Amniotic stem cell (primary cell): Measurements from ENCODE around the gene SLC38A3.
"Not testable (repeated sequence)": the region's sequence is repeated elsewhere in the genome, so short reads cannot be mapped to it uniquely, and the experiment has no call there.

Source experiments
- DNase-seq: peaks from one replicate; lab custom pipeline; 2025; lab: John Stamatoyannopoulos, UW

Gene SLC38A3

DNA sequence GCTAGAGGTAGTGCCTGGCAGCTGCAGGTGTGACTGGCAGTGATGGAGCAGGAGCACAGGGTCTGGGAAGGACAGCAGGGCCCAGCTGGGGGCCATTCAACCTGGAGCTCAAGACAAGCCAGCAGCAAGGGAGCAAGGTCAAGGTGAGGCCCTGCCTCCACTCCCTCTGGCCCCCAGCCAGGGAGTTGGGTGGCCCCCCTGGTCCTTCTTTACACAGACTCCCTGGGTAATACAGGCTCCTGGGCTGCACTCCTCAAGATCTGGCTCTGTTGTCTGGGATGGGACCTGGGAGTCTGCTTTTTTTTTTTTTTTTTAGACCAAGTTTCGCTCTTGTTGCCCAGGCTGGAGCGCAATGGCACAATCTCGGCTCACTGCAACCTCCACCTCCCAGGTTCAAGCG lies 45.4 kb downstream of the SLC38A3 start:
- no peak for DNase-seq

DNA sequence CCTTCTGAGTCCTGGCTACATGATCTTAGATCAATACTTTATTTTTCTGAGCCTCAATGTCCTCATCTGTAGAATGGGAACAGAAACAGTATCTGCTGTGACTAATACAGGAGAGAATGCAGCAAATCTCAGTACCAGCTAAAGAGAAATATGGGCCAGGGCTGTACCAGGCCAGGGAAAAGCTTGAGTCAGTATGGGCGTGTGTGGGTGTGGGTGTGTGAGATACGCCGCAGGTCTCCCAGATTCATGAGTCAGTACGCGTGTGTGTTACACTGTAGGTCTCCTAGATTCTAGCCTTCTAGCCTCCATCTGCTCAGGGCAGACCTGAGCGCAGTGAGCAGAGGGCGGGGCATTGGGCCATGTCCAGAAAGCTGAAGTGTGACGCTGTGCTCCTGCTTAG lies 46.1 kb downstream of the SLC38A3 start:
- DNase-seq = peak; percentile 46

DNA sequence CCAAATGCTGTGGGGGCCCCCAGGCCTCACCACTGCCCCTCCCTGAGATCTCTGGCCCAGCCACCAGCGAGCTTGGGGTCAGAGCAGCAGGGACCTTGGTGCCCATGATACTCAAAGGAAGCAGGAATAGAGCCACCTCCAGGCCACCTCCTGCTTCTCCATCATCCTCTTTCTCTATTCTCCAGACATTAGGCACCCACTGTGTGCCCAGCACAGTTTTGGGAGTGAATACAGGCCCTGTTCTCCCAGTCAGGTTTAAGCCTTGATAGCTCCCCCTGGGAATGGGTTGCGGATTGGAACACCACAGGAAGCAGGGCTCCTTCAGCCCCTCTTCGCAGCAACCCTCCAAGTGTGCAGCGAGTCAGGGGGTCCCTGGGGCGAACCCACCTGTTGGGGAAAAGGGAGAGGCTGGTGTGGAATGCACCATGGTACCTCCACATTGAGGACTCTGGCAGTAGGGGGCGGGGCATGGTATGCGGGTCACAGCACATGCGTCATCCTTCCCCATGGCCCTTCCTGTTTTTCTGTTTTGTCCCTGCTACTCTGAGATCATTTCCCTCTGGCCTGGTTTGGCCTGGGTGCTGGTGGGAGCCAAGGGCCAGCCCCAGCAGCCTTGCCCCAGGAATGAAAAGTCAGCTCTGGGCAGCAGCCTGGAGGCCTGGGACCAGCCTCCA lies 49.6 kb downstream of the SLC38A3 start:
- DNase-seq = no peak

DNA sequence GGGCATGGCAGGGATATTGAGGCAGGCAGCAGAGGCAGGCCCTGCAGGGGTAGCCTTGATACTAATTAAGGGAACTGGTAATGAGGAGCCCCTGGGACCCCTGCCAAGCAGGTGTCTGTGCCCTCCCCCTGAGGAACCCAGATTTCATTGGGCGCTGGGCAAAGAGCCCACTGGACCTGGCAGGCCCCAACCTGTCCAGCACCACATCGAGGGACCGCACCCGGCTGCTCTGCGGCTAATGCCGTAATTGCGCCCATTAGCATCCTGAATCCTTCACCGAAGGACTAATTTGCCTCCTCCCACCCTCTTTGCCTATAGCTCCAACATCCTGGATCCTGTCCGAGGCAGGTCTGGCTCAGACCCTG lies 50.2 kb downstream of the SLC38A3 start:
- no peak for DNase-seq

DNA sequence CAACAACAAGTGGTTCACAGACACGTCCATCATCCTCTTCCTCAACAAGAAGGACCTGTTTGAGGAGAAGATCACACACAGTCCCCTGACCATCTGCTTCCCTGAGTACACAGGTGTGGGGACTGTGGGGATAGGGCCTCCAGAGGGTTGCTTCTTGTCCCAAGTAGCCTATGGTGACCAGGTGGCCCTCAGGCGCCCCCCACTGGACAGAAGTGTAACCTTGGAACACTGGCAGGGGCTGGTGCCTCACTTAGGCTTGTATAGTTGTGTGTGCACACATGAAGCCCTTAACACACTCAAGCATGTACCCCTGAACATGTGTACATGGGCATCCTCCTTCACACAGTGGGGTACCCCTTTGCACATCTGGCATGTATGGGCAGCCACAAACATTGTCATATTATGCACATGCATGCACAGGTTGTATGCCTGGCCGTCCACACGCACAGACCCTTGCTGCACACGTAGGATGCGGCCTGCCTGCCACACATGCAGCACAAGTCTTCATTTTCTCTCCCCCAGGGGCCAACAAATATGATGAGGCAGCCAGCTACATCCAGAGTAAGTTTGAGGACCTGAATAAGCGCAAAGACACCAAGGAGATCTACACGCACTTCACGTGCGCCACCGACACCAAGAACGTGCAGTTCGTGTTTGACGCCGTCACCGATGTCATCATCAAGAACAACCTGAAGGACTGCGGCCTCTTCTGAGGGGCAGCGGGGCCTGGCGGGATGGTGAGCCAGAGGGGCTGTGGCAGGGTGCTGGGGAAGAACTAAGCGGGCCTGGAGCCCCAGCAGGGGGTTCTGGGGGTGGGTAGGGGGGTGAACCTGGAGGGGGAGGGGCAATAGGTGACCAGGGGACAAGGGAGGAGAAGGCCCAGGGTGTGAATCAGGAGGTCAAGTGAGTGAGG lies 52.2 kb downstream of the SLC38A3 start:
- no peak for DNase-seq

DNA sequence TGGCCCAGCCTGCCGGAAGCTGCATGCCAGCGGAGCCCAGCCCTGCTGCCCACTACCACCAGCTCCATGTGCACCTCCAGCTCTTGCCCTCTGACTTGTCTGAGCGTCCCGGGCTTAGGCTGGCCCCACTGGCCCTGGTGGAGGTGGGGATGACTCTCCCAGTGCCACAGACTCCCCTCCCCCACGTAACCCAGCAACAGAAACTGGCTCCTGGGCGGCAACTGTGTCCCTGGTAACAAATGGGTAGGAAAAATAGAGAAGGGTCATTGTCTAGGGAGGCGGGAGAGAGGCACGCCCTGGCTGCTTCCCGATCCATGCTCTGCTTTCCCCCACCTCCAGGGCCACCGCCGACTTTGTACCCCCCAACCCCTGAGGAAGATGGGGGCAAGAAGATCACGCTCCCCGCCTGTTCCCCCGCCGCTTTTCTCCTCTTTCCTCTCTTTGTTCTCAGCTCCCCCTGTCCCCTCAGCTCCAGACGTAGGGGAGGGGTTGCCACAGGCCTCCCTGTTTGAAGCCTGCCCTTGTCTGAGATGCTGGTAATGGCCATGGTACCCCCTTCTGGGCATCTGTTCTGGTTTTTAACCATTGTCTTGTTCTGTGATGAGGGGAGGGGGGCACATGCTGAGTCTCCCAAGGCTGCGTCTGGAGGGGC lies 53.1 kb downstream of the SLC38A3 start:
- DNase-seq = no peak

DNA sequence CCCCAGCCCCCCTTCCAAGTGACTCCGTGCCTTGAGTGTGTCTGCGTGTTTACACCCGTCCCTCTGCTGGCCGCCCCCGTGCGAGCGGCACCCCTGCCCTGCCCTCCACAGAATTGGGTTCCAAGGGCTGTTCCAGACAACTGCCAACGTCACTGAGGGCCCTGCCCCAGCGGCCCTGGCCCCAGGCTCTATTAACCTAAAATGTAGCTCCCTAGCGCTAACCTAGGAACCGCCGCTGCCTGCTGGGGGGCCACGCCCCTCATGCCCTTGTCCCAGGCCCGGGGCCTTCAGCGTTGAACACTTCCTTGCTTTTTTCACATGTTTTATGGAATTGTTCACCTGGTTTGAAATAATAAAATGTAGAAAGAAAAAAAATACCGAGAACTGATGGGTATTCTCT lies 53.9 kb downstream of the SLC38A3 start:
- no peak for DNase-seq

DNA sequence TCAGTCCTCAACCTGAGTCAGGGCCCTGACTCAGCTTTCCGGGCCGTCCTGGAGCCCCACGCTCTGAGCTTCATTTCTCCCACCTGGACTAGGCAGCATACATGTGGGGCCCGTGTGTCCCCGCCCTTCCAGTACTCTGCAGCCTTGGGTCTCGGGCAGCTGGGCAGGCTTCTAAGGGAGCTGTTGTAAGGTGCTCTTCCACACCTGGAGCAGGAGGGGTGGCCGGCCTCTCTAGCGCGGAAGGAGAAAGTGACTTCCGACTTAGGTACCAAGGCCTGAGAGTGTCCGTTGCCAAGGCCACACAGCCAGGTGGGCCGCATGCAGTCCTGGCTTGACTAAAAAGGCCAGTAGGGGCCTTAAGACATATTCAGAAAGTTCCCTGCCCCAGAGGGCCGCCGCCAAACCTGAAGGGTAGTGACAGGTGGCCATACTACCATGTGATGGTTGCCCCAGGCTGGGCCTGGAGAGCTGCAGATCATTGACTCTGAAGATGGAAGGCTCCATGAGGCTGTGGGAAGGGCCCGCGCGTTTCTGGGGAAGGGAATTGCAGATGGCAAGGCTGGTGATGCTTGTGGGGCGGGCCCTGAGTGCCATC lies 54.5 kb downstream of the SLC38A3 start:
- no peak for DNase-seq

DNA sequence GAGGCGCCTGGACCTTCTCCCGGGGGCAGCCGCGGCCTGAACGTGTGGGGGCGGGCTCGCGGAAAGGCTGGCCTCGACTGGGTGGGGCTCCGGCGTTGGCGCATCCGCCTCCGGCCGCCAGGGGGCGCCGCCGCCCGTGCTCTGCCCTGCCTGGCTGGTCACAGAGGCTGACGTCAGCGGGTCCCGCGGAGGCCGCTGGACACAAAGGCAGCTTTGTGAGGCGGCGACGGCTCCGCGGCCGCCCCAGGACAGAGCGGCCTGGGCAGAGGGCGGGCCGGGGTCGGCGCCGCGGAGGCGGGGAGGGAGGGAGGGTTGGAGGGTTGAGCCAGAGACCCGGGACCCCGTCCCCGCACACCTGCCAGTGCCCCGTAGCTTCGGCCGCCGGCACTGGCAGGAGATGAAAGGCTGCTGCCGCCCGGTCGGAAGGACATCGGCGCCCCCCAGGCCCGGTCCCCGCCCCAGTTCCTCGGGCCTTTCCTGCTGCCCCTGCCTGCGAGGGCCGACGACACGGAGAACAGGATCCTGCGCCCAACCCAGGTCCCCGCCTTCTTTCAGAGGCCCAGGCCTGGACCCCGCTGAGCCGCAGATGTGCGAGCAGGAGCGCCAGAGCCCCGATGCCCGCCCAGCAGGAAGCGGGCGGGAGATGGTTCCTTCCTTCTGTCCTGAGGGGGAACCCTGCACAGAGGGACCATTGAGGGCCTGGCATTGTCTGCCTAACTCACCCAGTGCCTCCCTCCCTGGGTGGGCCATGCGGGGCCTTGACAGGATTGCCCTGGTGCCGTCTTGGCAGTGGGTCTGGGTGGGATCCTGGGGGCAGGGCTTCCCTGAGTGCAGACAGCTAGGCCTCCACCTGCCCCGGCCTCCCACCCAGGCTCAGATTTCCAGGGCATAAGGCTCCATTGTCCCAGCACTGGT lies 55.2 kb downstream of the SLC38A3 start:
- DNase-seq = peak; percentile 61

DNA sequence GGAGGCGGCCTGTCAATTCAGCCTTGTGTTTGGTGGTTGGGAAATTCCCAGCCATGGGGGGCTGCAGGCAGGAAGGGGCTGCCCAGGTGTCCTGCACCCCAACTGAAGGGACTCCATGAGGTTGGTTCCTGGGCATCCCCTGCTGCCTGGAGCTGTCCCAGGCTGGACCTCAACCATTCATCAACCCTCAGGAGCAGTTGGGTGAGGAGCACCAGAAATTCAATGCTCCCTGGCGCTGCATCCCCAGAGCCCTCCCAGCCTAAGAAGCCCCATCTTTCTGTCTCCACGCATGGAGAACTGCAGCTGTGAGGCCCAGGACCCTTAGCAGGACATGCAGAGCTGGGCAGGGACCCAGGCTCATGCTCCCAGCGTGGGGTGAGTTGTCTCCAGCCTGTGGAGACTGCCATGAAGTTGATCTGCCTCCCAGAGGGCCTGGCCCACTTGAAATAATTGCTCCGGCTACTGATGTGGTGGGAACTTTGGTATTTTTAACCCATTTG lies 55.9 kb downstream of the SLC38A3 start:
- no peak for DNase-seq

DNA sequence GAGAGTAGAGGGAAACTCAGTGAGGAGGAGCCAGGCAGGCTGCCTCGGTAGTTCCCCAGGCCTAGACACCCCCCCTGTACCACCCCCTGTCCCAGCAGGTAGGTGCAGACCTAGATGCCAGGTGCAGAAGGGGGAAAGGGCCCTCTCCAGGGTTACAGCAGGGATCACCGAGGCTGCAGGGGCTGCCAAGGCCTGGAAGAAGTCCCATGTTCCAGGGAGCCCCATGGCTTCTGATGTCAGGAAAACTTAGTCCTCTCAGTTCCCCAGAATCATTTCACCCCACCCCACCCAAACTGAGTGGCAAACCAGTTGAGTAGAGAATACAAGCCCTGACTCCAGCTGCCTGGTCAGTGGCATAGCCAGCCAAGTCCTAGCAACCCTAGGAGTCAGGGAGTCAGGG lies 56.4 kb downstream of the SLC38A3 start:
- DNase-seq = no peak

DNA sequence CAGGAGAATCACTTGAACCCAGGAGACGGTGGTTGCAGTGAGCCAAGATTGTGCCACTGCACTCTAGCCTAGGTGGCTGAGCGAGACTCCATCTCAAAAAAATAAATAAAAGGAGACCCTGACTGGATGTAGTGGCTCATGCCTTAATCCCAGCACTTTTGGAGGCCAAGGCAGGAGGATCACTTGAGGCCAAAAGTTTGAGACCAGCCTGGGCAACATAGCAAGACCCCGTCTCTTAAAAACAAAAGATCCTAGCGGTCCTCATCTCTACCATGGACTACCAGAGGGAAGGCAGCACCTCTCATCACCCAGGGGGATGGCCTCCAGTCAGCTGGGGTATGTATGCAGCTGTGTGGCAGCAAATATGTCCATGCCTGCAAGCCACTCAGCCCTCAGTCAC lies 57.1 kb downstream of the SLC38A3 start:
- not testable (repeated sequence) for DNase-seq

DNA sequence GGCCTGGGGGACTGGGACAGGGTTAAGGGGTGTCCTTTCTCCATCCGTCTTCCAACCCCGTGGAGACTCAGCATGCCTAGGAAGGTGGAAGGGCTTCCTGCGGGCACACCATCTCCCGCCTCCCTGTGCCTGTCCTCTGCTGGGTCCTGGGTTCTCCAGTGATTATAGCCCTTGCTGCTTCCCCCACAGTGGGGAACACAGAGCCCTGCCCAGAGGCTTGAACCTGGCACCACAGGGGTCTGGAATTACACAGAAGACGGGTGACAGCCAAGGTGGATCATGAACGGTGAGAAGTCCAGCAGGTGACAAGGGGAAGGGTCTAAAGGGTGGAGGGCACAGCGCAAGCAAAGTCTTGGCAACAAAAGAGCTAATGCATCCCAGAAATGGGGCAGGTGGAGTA lies 57.7 kb downstream of the SLC38A3 start:
- DNase-seq = no peak

DNA sequence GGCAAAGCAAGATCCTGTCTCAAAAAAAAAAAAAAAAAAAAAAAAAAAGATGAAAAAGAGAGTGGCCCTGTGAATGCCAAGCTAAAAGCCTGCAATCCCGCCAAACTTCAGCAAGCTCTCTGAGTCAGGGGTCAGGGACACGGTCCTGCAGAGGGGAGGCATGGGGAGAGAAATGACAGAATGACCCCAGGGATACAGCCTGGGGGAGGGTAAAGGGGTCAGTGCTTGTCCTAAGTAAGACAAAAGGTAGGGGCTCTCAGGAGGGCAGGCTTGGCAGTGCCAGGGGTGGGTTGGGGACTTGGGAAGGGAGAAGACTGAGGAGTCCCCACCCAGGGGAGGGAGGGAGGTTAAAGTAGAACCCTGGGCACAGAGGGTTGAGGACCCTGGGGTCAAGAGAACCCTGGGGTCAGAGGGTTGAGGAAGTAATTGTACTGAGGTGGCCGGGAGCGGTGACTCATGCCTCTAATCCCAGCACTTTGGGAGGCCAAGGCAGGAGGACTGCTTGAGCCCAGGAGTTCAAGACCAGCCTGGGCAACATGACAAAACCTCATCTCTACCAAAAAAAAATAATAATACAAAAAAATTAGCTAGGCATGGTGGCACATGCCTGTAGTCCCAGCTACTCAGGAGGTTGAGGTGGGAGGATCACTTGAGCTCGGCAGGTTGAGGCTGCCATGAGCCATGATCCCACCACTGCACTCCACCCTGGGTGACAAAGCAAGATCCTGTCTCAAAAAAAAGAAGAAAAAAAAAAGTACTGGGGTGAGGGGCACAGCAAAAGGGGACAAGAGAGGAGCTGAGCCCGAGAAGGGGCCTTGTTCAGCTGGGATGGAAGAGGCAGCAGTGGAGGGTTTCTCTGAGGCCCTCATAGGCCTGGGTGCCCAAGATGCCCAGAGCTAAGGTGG lies 58.7 kb downstream of the SLC38A3 start:
- no peak for DNase-seq

DNA sequence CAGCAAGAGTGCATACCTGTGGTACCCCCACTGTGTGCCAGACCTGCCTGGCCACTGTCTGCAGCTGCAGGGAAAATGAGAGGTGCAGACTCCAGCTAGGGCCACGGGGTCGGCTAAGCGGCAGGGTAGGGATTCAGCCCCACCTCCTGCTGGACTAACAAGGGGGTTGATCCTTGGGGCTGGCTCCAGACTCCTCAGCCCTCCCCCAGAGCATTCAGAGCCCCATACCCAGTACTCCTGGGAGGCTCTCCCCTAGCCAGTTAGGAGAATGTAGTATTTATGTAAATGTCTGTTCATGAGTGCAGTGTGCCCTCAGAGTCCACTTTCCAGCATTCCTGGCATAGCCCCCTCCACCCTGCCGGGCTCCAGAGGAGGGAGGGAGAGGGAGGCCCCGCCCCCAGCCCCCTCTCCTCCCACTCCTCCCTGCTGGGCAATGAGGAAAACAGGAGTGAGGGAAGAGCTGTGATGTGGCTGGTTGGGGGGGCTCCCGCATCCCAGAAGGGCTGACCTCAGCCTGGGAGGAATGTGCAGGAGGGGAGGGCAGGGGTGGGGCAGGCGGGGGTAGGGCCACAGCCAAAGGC lies 59.4 kb downstream of the SLC38A3 start:
- peak; percentile 65 for DNase-seq

DNA sequence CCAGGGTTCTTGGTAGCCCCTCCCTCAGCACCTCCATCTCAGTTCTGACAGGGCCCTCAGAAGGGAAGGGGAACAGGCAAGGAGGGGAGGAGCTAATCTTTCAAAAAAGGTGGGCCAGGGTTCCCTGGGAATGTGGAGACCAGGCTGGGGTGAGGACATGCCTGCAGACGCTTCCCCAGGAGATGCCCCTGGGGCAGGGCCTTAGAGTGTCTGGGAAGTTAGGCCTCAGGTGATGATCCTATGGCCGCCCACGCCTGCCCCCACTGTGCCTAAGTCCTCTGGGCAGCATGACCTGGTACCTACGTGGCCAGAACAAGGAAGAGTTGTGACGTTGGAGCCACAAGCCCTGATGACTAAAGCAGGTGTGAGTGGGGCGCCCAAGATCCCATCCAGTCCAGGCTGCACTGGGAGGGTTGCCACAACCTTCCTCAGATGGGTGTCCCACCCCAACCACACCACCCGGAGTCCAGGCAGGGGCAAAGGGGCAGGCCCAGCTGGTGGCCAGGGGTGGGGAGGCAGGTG lies 60.0 kb downstream of the SLC38A3 start:
- no peak for DNase-seq

DNA sequence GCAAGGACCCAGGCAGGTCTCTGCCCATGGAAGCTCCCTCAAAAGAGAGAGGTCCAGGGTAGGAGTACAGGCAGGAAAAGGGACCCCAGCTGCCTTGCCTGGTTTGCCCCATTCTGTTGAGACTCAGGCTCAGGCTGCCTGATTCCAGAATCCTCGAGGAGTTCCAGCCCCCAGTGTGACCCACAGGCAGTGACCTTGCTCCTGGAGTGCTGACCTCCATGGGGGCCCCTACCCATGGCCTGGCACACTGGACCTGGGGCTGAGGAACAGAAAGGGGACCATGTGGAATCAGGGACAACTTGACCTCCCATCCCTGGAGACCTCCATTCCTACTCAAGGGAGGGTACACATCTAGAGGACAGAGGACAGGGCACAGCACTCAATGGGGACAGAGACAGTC lies 60.5 kb downstream of the SLC38A3 start:
- no peak for DNase-seq

DNA sequence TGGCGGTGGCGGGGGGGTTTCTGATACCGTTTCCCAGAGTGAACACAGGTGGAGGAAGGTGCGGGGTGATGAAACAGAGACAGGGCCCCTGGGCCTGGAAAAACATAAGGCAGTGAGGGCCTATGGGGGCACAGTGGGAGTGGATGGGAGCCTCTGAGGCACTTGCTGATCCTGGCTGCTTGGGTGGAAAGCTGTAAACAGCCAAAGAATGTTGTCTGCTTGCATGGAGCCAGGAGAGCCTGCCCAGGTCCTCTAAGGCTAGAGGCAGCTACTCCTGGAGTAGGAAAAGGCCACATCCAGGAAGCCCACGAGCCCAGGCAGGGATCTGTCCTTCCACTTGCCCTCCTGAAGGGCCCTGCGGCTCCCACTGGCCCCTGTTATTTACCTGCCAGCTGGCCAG lies 60.9 kb downstream of the SLC38A3 start:
- DNase-seq = no peak

DNA sequence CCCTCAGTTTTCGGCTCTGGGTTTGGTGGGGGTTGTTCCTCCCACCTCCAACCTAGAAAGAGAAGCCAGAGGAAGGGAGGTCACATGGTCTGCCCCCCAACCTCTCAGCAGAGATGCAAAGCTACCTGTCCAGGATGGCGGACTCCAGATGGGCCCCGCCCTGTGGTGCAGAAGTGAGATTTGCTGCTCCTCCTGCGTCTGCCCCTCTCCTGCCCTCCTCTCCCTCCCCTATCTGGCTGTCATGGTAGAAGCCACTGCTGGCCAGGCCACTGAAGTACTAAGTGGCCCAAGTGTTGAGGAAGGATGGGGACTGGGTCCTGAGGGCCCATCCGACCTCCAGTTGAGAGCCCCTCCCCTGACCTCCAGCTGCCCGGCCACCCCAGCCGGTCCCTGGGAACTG lies 61.8 kb downstream of the SLC38A3 start:
- DNase-seq = no peak
